DMS 273 (cell line): ENCODE measurements around the gene LITAF.

Experiments
- DNase-seq: peaks from one replicate; lab custom pipeline; 2025; ENCODE audit not compliant: unreplicated experiment; lab: John Stamatoyannopoulos, UW

Gene LITAF

DNA sequence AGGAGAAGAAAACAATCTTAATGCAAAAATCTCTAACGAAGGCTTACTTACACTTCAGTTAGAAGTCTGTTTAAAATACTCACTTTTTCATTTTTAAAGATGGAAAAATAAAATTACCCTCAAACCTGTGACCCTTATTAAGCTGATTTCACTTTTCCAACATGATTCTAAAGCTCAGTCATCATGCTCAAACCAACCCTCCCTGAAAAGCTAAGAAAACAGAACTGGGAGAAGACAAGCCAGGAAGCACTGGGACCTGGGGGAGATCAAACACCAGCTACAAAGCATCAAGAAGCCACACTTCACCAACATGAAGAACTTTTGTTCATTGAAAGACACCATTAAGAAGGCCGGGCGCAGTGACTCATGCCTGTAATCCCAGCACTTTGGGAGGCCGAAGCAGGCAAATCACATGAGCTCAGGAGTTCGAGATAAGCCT lies 88.8 kb downstream of the LITAF start:
- peak; percentile 68 for DNase-seq
